ENCODE measurements around the gene TMEM242.

DNA sequence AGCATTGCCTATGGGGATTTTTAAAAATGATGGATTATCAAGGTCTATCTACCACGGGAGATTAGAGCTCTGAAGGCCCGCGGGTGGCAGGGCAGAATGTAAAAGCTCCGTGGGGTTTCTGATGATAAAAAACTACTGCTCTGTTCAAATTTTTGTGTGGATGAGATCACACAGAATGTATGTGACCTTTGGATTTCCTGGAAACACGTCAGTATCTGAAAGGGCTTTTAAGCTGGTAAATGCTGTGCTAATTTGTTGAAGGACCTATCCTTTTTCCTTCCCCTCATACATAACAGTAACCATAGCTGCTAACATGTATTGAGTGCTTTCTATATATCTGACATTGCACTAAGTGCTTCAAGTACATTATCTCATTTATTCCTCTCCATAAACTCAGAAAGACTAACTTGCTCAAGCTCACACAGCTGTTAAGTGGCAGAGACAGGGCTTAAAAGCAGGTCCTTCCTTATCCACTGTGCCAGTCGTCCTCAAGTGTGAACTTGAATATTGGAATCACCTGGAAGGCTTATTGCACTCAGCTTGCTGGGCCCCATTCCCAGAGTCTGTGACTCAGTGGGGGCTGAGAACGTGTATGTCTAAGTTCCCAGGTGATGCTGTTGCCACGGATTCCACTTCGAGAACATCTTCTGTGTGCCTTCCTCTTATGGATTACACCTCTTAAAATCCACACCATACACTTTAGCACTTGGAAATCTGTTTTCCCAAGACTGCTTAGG, 1.9 kb upstream of the TMEM242 start:
- no peak for TF ChIP-seq EP300 (IDR thresholded peaks at IDR 0.05)
- TF ChIP-seq, protein P1, sequence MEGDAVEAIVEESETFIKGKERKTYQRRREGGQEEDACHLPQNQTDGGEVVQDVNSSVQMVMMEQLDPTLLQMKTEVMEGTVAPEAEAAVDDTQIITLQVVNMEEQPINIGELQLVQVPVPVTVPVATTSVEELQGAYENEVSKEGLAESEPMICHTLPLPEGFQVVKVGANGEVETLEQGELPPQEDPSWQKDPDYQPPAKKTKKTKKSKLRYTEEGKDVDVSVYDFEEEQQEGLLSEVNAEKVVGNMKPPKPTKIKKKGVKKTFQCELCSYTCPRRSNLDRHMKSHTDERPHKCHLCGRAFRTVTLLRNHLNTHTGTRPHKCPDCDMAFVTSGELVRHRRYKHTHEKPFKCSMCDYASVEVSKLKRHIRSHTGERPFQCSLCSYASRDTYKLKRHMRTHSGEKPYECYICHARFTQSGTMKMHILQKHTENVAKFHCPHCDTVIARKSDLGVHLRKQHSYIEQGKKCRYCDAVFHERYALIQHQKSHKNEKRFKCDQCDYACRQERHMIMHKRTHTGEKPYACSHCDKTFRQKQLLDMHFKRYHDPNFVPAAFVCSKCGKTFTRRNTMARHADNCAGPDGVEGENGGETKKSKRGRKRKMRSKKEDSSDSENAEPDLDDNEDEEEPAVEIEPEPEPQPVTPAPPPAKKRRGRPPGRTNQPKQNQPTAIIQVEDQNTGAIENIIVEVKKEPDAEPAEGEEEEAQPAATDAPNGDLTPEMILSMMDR (IDR thresholded peaks at IDR 0.05), result no peak
- no peak for TF ChIP-seq POLR2A (IDR thresholded peaks at IDR 0.05)

Data from ovary (tissue), 3 donors.